Inferior parietal cortex (tissue), 1 donor: Measurements from ENCODE around the gene PPP2CA.
"Not testable (repeated sequence)": the region's sequence is repeated elsewhere in the genome, so short reads cannot be mapped to it uniquely, and the experiment has no call there.

Experiments used
- DNase-seq: peaks from one replicate; pipeline ENCODE4 v3.0.0-alpha.2; 2016; ENCODE audit errors: extremely low spot score

Gene PPP2CA

DNA sequence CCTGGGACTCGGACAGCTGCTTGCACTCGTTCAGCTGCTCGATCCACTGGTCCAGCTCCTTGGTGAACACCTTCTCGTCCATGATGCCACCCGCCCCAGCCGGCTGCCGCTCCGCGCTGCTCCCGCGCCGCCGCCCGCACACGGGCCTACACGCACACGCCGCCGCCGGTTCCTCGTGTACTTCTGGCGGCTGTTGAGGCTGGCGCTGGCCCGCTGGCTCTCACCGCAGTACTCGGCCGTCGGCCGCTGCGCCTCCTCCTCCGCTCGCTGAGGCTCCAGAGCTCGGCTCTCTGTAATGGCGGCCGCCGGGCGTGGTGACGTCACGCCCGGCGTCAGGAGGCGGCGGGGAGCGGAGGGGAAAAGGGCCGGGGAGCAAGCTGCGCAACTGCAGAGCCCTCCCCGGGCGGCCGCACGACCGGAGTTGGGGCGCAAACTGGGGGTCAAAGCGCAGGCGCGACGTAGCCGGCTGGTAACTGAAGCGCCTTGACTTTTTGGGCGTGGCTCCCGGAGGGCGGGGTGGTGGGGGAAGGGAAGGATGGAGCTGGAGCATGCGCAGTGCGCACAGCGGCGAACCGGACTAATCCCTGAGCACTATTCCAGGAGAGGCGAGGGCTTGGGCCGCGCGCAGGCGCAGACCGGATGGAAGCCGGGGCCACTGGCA is at the start of gene PPP2CA:
Gene PPP2CA (minus strand): TSS at position 294 of the 661 bp plus-strand sequence. CDS start 212 bp downstream, at position 82.
- peak; percentile 97 for DNase-seq

DNA sequence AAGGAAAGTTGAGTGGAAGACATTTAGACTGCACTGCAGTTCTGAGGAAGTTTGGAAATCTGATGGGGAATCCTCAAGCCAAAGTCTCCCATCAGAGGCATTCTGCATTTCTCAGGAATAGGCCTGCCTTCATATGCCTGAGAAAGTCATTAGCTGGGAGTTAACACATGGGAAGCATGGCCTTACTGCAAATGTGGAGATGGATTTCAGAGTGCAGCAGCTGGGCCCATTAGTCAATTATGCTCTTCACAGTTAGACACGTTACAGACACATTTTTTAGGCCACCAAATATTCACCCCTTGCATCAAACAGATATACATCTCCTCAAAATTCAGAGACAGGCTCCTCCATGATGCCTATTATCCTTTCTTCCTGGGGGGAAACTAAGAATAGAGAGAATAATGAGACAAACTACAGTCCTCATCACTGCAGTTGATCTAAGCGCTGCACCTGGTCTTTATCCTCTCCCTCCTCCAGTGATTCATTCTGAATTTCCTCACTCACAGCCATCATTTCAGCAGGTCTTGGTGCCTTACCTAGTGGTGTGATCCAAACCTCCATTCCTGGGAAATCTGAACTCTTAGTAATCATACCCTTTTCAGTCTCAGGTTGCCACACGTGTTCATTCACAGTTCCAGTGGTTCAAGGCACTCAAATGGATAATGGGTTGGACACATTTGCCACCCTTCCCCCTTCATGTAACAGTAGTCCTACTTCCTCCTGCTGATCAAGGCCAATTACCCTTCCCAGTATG is 47.9 kb upstream of the PPP2CA start:
- DNase-seq: no peak

DNA sequence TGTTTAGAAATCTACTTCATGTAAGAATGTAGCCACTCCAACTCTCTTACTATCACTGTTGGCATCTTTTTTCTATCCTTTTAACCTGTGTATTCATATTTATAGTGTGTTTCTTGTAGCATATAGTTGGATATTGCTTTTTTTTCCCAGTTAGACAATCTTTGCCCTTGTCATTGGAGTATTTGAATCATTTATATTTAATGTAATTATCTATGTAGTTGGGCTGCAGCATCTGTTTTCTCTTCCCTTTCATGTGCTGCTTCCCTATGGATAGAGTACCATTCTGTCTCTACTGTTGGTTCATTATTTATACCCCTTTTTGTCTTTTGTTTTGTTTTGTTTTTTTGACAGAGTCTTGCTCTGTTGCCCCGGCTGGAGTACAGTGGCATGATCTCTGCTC is 45.2 kb upstream of the PPP2CA start:
- no peak for DNase-seq

DNA sequence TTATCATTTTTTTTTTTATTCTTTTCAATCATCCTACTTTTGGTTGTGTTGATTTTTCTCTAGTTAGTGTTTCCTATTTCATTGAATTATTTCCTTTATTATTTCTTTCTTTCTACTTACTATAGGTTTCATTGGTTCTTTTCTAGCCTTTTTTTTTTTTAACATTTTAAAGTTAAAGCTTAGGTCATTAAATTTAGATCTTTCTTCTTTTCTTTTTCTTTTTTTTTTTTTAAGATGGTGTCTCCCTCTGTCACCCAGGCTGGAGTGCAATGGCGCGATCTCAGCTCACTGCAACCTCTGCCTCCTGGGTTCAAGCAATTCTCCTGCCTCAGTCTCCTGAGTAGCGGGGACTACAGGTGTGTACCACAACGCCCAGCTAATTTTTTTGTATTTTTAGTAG is 43.0 kb upstream of the PPP2CA start:
- no peak for DNase-seq

DNA sequence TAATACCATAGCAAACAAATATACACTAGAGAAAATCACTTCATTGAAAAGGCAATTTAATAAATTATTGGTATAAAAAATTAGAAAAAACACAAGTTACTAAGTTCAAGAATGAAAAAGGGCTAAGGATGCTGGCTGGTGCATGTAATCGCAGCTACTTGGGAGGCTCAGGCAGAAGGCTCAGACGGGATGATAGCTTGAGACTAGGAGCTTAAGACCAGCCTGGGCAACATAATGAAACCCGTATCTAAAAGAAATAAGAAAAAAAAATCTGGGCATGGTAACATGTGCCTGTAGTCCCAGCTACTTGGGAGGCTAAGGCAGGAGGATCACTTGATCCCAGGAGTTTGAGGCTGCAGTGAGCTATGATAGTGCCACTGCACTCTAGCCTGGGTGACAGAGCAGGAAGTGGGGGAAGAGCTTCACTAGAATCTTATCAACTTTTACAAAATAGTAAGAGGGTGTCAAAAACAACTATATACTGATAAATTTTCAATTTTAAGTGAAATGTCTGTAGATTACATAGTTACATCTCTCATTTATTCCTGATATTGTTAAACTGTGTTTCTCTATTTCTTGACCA is 42.2 kb upstream of the PPP2CA start:
- DNase-seq: no peak

DNA sequence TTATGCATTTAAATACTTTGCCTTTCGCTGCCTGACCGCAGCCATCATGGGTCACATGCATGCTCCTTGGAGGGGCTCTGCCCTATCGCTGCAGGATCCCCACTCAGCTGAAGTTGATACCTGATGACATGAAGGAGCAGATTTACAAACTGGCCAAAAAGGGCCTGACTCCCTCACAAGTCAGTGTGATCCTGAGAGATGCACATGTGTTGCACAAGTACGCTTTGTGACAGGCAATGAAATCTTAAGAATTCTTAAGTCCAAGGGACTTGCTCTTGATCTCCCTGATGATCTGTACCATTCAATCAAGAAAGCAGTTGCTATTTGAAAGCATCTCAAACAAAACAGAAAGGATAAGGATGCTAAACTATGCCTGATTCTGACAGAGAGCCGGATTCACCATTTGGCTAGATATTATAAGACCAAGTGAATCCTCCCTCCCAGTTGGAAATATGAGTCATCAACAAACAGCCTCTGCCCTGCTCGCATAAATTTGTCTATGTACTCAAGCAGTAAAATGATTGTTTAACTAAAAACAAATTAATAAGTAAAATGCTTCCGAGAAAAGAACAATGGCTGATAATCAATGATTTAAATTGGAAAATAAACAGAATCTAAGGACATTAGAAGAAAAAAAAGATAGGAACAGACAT is 41.6 kb upstream of the PPP2CA start:
- no peak for DNase-seq

DNA sequence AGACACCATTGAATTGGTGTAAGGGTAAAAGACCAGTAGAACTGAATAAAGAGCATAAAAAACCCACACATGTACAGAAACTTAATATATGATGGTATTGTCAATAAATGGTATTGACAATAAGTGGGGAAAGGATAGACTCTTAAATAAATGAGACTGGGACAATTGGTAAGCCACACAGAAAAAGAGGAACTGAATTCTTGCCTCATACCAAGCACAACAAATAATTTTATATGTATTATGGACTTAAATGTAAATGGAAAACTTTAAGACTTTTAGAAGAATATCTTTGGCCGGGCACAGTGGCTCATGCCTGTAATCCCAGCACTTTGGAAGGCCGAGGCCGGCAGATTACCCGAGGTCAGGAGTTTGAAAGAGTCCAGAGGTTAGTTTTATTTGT is 37.9 kb upstream of the PPP2CA start:
- no peak for DNase-seq

DNA sequence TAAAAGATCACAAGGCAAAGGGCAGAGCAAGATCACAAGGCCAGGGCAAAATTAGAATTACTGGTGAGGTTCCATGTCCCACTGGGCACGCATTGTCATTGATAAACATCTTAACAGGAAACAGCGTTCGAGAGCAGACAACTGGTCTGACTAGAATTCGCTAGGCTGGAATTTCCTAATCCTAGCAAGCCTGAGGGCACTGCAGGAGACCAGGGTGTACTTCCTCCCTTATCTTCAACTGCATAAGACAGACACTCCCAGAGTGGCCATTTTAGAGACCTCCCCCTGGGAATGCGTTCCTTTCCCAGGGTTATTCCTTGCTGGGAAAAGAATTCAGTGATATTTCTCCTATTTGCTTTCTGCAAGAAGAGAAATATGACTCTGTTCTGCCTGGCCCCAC is 36.8 kb upstream of the PPP2CA start:
- DNase-seq: not testable (repeated sequence)

DNA sequence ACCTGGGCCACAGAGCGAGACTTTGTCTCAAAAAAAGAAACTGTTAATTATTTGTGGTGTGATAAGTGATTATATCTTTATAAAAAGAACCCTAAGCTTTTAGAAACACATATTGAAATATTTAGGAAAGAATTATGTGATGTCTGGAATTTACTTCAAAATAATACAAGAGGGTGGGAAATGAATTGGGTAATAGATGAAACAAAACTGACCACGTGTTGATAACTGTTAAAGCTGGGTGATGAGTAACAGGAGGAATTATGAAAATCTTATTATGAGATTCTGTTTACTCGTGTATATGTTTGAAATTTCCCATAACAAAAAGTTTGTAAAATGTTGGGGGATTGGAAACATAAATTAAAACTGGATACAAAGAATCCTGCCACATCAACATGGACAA is 33.0 kb upstream of the PPP2CA start:
- DNase-seq: no peak

DNA sequence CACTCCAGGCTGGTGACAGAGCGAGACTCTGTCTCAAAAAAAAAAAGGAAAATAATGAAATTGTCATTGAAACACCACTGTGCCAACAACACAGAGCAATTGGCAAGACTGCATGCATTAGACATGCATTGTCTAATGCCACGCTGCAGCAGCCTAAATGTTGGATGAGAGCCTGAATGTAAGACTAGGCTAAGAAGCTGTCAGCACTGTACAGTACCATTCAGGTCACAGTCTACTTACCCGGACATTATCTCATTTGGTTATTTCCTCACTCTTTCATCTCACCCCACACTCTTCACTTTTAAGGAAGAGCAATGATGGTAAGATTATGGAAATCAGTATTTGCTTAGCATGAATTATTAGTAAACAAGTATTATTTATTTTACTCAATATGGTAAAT is 31.3 kb upstream of the PPP2CA start:
- no peak for DNase-seq

DNA sequence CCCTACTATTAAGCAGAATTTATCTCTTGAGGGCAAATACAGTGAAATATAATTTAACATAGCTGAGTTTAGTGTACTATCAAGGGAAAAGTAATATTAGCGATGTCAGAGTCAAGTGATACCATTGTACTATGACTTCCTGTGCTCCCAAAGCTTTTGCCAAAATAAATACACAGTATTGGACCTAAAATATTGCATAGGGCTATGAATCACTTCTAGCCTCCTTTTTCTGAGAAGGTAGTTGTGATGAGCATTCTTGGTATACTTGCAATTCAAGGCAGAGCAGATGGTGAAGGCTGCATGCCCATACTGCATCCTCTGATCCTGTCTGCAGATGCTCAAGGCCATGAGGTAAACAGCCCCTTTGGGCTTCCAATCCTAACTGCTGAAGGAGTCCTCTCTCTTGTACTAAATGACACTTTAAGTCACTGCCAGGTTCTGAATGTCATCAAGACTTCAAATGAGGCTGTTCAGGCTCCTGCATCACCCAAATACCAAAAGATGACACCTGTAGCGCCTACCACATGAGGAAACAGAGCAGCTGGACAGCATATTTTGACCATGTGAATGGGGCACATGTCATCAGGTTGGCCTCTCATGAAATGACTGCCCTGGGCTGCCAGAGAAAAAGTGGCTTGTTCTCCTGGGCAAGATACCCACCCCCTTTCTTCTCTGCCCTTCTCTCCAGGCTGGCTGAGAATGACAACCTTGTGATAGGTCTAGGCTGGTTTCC is 29.7 kb upstream of the PPP2CA start:
- DNase-seq: no peak

DNA sequence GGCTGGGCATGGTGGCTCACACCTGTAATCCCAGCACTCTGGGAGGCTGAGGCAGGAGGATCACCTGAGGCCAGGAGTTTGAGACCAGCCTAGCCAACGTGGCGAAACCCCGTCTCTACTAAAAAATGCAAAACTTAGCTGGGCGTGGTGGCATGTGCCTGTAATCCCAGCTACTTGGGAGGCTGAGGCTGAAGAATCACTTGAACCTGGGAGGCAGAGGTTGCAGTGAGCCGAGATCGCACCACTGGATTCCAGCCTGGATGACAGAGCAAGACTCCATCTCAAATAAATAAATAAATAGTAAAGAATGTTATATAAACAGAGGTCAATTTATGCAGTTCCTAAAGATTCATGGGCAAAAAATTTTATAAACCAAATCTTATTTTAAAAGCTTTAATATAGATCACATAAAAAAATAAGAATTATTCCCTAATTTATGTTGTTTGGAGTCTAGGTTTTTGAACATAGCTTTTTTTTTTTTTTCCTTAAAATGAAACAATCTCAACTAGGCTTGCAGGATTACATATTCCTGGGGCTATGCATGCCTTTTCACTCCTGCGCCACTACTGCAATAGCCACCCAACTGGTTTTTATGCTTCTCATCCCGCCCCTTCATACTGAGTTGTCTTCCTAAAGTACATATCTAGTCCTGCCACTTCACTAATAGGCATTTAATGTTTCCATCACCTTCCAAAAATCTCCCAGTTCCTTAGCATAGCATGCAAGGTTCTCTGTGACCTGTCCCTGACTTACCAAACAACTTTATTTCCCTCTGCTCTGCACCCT is 27.7 kb upstream of the PPP2CA start:
- not testable (repeated sequence) for DNase-seq

DNA sequence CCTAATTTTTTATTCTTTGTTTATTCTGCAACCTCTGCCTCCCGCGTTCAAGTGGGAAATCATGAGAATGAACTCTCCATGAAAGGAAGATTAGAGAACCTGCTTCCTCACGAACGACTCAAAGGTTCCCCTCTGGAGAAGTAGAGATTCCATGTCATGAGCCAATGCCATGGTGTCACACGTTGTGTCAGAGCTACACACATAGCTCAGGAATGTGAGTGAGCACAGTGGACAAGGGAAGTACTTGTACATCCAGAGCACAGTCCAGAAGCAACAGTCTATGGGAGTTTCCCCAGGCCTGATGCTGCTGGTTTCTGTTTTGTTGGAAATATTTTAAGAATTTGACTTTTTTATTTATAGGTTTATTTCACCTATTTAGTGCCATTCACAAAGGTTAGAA is 26.8 kb upstream of the PPP2CA start:
- DNase-seq: no peak

DNA sequence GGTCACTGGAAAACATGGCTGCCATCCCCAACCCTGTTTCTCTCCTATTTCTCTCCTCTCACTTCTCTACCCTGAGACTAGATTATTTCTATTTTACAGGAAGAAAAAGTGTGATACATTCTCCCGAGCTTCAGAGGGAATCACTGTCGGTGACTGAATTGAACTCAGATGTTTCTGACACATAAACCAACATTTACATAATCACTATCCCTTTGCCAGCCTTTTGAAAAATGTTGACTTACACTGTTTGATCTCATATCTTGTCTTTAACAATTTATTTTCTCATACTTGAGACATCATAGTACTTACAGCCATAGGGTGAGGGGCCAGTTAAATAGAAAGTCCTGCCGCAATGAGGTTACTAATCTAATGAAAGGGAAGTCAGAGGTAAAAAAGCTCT is 25.1 kb upstream of the PPP2CA start:
- no peak for DNase-seq

DNA sequence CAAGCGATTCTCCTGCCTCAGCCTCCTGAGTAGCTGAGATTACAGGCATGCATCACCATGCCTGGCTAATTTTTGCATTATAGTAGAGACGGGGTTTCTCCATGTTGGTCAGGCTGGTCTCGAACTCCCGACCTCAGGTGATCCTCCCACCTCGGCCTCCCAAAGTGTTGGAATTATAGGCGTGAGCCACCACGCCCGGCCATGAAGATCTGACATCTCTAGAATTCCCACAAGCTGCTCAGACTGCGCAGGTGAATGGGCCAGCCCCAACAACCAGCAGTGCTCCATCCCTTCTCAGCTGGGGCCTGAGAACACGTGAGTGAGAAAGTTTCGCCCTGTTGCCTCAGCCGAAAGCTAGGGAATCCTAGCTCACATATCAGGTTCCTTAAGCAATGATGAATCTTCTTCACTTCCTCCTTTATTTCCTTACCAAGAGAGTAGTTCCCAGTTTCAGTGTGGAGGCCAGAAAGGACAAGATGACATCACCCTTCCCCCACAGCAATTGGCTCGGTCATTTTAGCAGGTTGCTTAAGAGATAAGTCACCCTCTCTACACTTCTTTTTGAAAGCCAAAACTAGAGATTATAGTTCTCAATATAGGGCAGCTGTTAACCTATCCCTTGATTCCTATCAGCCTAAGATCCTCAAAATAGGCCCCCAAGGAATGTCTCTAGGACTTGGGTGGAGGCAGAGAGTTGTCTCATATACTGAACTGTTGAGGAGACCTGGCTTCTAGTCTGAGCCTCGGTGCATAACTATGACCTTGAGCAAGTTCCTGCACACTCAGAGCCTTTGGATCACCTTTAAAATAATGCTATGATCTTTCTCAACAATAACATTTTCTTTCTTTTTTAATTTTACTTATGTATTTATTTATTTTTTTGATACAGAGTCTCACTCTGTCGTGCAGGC is 23.9 kb upstream of the PPP2CA start:
- DNase-seq: no peak

DNA sequence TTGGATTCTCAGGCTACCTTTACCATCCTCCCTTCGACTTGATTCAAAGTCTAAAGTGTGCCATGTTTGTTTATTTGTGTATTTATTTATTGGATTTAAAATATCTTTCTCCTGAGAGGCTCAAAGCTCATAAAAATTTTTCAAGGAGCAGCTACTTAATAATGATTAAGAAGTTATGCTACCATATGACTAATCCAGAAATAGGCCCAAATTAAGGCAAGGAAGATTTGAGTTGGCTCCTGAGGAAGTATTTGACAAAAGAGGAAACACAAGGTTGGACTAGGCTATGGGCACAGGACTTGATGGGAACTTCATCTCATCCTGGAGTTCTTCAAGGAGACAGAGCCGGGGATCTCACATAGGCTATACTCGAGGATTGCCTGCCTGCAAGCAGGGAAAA is 22.4 kb upstream of the PPP2CA start:
- DNase-seq: no peak

DNA sequence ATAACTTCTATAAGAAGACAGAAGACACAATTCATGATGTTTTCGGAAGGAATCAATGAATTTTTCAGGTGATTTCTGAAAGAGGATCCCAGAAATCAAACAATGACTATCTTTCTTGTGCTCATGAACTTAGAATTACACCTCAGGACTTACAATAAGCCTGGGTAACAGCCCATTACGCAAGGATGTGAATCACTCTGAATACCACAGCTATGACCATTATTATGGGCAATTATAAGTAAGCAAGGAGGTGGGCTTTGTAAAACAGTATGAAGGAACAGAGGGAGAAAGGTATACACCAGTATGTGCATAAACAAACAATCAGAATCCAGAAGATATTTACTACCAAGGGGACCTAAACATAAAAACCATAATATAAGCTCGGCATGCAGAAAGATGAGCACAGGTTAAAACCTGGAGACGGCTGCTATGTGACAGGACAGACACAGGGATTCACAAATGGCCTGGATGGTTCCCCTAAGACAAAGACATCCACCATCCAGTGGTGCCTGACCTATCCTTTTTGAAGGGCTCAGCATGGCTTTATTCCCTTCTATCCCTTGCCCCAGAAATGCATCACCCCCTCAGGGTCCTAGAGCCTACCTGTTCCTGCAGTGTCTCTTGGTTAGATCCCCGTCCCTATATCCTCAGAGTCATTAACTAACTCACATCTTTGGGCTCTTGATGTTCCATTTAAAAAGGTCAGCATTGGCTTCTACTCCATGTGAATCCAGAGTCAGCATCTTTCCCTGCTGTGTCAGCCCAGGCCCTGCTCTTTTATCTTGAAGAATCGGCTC is 21.8 kb upstream of the PPP2CA start:
- DNase-seq: no peak

DNA sequence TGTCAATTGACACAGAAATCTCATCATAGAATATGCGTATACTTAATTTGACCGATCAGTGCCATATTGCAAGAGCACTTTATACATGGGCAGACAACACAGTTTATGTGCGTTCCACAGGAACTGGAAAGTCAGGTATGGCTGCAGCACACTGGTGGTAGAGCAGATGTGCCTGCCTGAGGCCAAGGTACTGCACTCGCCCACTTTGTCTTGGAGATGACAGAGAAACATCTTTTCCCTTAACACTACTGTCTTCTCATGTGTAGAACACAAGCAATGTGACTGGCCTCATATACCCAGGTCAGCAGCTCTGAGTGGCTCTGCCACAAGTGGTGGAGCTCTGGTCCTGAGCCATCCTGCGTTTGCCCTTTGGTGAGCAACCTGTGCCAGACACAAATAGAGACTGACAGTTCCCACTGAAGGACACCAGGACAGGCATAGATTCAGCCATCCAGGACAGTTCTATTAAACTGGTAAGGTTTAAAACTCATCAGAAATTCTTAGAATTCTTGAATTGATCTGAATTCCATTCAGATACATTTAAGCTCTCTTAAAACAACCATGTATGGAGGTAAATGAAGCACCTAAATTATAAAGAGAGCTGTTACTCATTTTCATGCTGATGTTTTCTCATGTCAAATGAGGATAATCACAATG is 21.0 kb upstream of the PPP2CA start:
- no peak for DNase-seq

DNA sequence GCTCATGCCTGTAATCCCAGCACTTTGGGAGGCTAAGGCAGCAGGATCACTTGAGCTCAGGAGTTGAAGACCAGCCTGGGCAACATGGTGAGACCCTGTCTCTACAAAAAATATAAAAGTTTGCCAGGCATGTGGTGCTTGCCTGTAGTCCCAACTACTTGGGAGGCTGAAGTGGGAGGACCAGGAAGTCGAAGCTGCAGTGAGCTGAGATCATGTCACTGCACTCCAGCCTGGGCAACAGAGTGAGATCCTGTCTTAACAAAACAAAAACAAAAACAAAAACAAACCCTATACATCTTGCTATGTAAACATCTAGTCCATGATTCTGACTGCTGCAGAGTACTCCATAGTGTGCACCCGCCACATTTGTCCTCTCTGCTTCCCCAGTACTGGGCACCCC is 19.8 kb upstream of the PPP2CA start:
- DNase-seq: no peak
